IMR-90 (cell line): ENCODE data around the gene SH2D6. TPM values are rescaled to one million over a fixed set of nuclear protein-coding genes. Genes with fewer than 3 reads are reported as not detected.
A peak's percentile ranks its signal among the peaks of the same experiment; 100 is the strongest.

ENCODE experiments used
- ATAC-seq: fragments of 200-7000 bp; cut with Tn5 transposase; 2 replicates; pipeline ENCODE4 v1.9.1; 2020; ENCODE audit warnings: low read depth, mild to moderate bottlenecking, moderate library complexity
- BruUV-seq: library from RNA; stranded (reverse); fragments of 400-500 nt; replicated peaks from 2 replicates; lab custom pipeline; 2021; lab: Mats Ljungman, UMichigan
- CTCF ChIA-PET: fragments of 300-600 bp; formaldehyde crosslinking; extraction: SDS; loops from one replicate; lab custom pipeline; 2021; ENCODE audit warnings: antibody characterized with exemption; lab: Yijun Ruan, JAX
- POLR2A ChIA-PET: fragments of 300-600 bp; sonication (Branson Sonifier 250); formaldehyde crosslinking; loops from one replicate; lab custom pipeline; 2022; ENCODE audit warnings: antibody characterized with exemption; ENCODE audit not compliant: unreplicated experiment; lab: Charles Lee
- DNase-seq: peaks from one replicate; pipeline ENCODE4 v3.0.0; 2013
- H2AFZ ChIP-seq: replicated peaks from 2 replicates; pipeline ENCODE3; 2013; ENCODE audit warnings: low read length, mild to moderate bottlenecking; ENCODE audit not compliant: poor library complexity
- H2AK5ac ChIP-seq: 2 replicates; pipeline ENCODE4 v1.6.1; 2013; ENCODE audit warnings: low read depth, low read length, inconsistent platforms
- H2AK9ac ChIP-seq: replicated peaks from 2 replicates; pipeline ENCODE3; 2013; ENCODE audit warnings: mild to moderate bottlenecking, low read depth, low read length, moderate library complexity; ENCODE audit not compliant: poor library complexity
- H2BK120ac ChIP-seq: 2 replicates; pipeline ENCODE4 v1.6.1; 2013; ENCODE audit warnings: low read depth, low read length, inconsistent platforms
- H2BK15ac ChIP-seq: 3 replicates; pipeline ENCODE4 v1.6.1; 2013; ENCODE audit warnings: low read depth, low read length, inconsistent platforms
- H2BK20ac ChIP-seq: 2 replicates; pipeline ENCODE4 v1.6.1; 2013; ENCODE audit warnings: low read depth, mild to moderate bottlenecking, inconsistent platforms, low read length, moderate library complexity
- H2BK5ac ChIP-seq: 2 replicates; pipeline ENCODE4 v1.6.1; 2013; ENCODE audit warnings: mild to moderate bottlenecking, low read depth, low read length, inconsistent platforms; ENCODE audit not compliant: poor library complexity, severe bottlenecking
- H3K14ac ChIP-seq: replicated peaks from 2 replicates; pipeline ENCODE4 v1.6.1; 2013; ENCODE audit warnings: low read depth, low read length, inconsistent platforms
- H3K18ac ChIP-seq: 2 replicates; pipeline ENCODE4 v1.6.1; 2013; ENCODE audit warnings: low read depth, low read length, control low read depth
- H3K23ac ChIP-seq: 2 replicates; pipeline ENCODE4 v1.6.1; 2013; ENCODE audit warnings: low read depth, low read length, inconsistent platforms
- H3K27ac ChIP-seq: 2 replicates; pipeline ENCODE4 v1.5.1; 2013; ENCODE audit warnings: mild to moderate bottlenecking, control low read depth, low read length; ENCODE audit not compliant: insufficient read depth
- H3K27me3 ChIP-seq: 2 replicates; pipeline ENCODE4 v1.6.1; 2013; ENCODE audit warnings: low read length; ENCODE audit not compliant: control insufficient read depth, insufficient read depth
- H3K36me3 ChIP-seq: 2 replicates; pipeline ENCODE4 v1.6.1; 2013; ENCODE audit warnings: low read length, mixed read lengths; ENCODE audit not compliant: control insufficient read depth, insufficient read depth
- H3K4ac ChIP-seq: 2 replicates; pipeline ENCODE4 v1.6.1; 2013; ENCODE audit warnings: low read depth, low read length, inconsistent platforms
- H3K4me1 ChIP-seq: 2 replicates; pipeline ENCODE4 v1.6.1; 2013; ENCODE audit warnings: low read length, mixed read lengths; ENCODE audit not compliant: control insufficient read depth, insufficient read depth
- H3K4me2 ChIP-seq: 2 replicates; pipeline ENCODE4 v1.6.1; 2013; ENCODE audit warnings: low read depth, mild to moderate bottlenecking, control low read depth, low read length, moderate library complexity
- H3K4me3 ChIP-seq: 2 replicates; pipeline ENCODE4 v1.5.1; 2013; ENCODE audit warnings: low read depth, mild to moderate bottlenecking, control low read depth, low read length, moderate library complexity; ENCODE audit not compliant: insufficient read depth
- H3K56ac ChIP-seq: 2 replicates; pipeline ENCODE4 v1.6.1; 2013; ENCODE audit warnings: low read length, inconsistent platforms; ENCODE audit not compliant: insufficient read depth; ENCODE audit errors: extremely low read depth
- H3K79me1 ChIP-seq, 2 experiments: 2 replicates each; pipeline ENCODE4 v1.6.1; 2013; ENCODE audit warnings: low read length in 2 of 2, inconsistent platforms in 1 of 2, low read depth in 1 of 2
- H3K9ac ChIP-seq: 2 replicates; pipeline ENCODE4 v1.6.1; 2013; ENCODE audit warnings: low read depth, low read length, control low read depth
- H3K9me1 ChIP-seq: 2 replicates; pipeline ENCODE4 v1.6.1; 2013; ENCODE audit warnings: low read length, inconsistent platforms; ENCODE audit not compliant: insufficient read depth
- H3K9me3 ChIP-seq: 2 replicates; pipeline ENCODE4 v1.6.1; 2013; ENCODE audit warnings: low read length; ENCODE audit not compliant: control insufficient read depth, insufficient read depth
- H4K20me1 ChIP-seq: 2 replicates; pipeline ENCODE4 v1.6.1; 2013; ENCODE audit warnings: low read length, inconsistent platforms; ENCODE audit not compliant: insufficient read depth
- H4K5ac ChIP-seq: 2 replicates; pipeline ENCODE4 v1.6.1; 2013; ENCODE audit warnings: mild to moderate bottlenecking, low read depth, low read length, control low read depth
- H4K8ac ChIP-seq, 2 experiments: 2 replicates each; pipeline ENCODE4 v1.6.1; 2013; ENCODE audit warnings: low read depth in 2 of 2, low read length in 2 of 2, control low read depth in 1 of 2, inconsistent platforms in 1 of 2
- H4K91ac ChIP-seq: 2 replicates; pipeline ENCODE4 v1.6.1; 2013; ENCODE audit warnings: low read depth, low read length, inconsistent platforms; ENCODE audit not compliant: insufficient read depth
- CEBPB ChIP-seq: IDR thresholded peaks from 2 replicates; pipeline ENCODE4 v1.6.1; 2012; ENCODE audit warnings: low read depth, low read length, improper control_type of control experiment
- CHD1 ChIP-seq: IDR thresholded peaks from 2 replicates; pipeline ENCODE4 v1.6.1; 2012; ENCODE audit warnings: low read depth, low read length, improper control_type of control experiment
- CTCF ChIP-seq: conservative IDR thresholded peaks from 2 replicates; pipeline ENCODE4 v1.5.1; 2012; ENCODE audit warnings: mild to moderate bottlenecking, low read depth, low read length, improper control_type of control experiment
- ELK1 ChIP-seq: fragments of 150-350 bp; IDR thresholded peaks from 2 replicates; pipeline ENCODE4 v1.6.1; 2016; ENCODE audit warnings: low read depth, mild to moderate bottlenecking, low read length, moderate library complexity, borderline replicate concordance
- MAZ ChIP-seq: IDR thresholded peaks from 2 replicates; pipeline ENCODE4 v1.6.1; 2012; ENCODE audit warnings: low read depth, mild to moderate bottlenecking, low read length, improper control_type of control experiment, moderate library complexity, borderline replicate concordance
- RAD21 ChIP-seq: IDR thresholded peaks from 2 replicates; pipeline ENCODE4 v1.6.1; 2012; ENCODE audit warnings: low read length, improper control_type of control experiment
- RCOR1 ChIP-seq: IDR thresholded peaks from 2 replicates; pipeline ENCODE4 v1.6.1; 2012; ENCODE audit warnings: mild to moderate bottlenecking, low read length, improper control_type of control experiment; ENCODE audit not compliant: insufficient replicate concordance
- WGBS, 2 experiments: methylation state at CpG; one replicate each; pipeline versions ENCODE4 v1.1.5 to v1.1.7; 2013; ENCODE audit warnings: missing lambda C conversion rate in 2 of 2; ENCODE audit not compliant: insufficient read length in 1 of 2; ENCODE audit errors: extremely low coverage in 2 of 2; 5-methylcytosine and 5-hydroxymethylcytosine counted together
- dilution Hi-C: fragments of 300-500 bp; cut with HindIII; formaldehyde crosslinking; loops from one replicate; pipeline ENCODE4 v1.14.3; 2018; ENCODE audit warnings: low sequenced_read_pairs; ENCODE audit not compliant: unreplicated experiment
- in situ Hi-C: fragments of 300-500 bp; cut with MboI; formaldehyde crosslinking; loops from 3 replicates; pipeline ENCODE4 v1.14.3; 2019; ENCODE audit warnings: low sequenced_read_pairs, inconsistent platforms, mixed read lengths
- intact Hi-C: fragments of 100-400 bp; cut with micrococcal nuclease; formaldehyde crosslinking; loops from 2 replicates; pipeline ENCODE4 v1.10.0; 2022
- polyA plus RNA-seq, 3 experiments: library from polyadenylated mRNA; depleted of rRNA; stranded (reverse); fragments of >200 nt; gene quantifications; 2 replicates each; pipeline ENCODE4 v1.2.3, GENCODE V29; 2012; ENCODE audit warnings: low replicate concordance in 1 of 3
- total RNA-seq: library from RNA; depleted of rRNA; stranded (reverse); fragments of >200 nt; gene quantifications from 2 replicates; pipeline ENCODE4 v1.2.3, GENCODE V29; 2012

Gene SH2D6
- total and polyA plus RNA-seq, 2 of the 4 experiments (the other 2 are of a cell fraction): 0.32 to 0.36 TPM

- BruUV-seq: no TSS peak
- Histone ChIP-seq H2AK5ac (no peak overlapping the region), H4K20me1 (no peaks in the 10 kb centered on the region), H3K4ac (no peak overlapping the region), H3K9ac (no peak overlapping the region), H4K91ac (no peak overlapping the region), H3K23ac (0 out of 2 replicates have a peak overlapping the region, but pooled peaks have one; percentile 25), H4K5ac (no peak overlapping the region), H3K4me2 (no peak overlapping the region), H3K27ac (no peak overlapping the region), H3K18ac (no peak overlapping the region), H3K36me3 (no peaks in the 10 kb centered on the region), H2AFZ (no peak overlapping the region), H3K4me3 (no peak overlapping the region), H2AK9ac (no peak overlapping the region), H3K14ac (no peak overlapping the region), H3K27me3 (no peaks in the 10 kb centered on the region), H2BK120ac (no peak overlapping the region), H4K8ac (no peak overlapping the region), H3K56ac (no peak overlapping the region), H2BK20ac (no peak overlapping the region), H3K79me1 (no peaks in the 10 kb centered on the region), H3K9me1 (peaks cover 4% of the 10 kb centered on the region; the same call in 1 of the 2 replicates), H2BK15ac (no peak overlapping the region; the same call in 2 of the 3 replicates), H3K4me1 (peaks cover 12% of the 10 kb centered on the region; the same call in 1 of the 2 replicates), H3K9me3 (no peaks in the 10 kb centered on the region), H2BK5ac (no peak overlapping the region)
- ATAC-seq (no peak), DNase-seq (no peak)
- CTCF ChIA-PET: interaction anchor here (0.8 kb wide), 1 partner anchor 14 kb away, joined by 4 read pairs; no protein-coding TSS in a partner anchor
- TF ChIP-seq RAD21 (no peak), CEBPB (no peak), MAZ (no peak), CHD1 (no peak), RCOR1 (no peak), CTCF (no peak), ELK1 (no peak)
- intact Hi-C loops (no loop called here), dilution Hi-C loops (no loop called here), in situ Hi-C loops (no loop called here)
- no CpG with 5 or more reads among the region's 4 CpGs for WGBS, 2 experiments
- POLR2A ChIA-PET: interaction anchor here (0.6 kb wide), 1 partner anchor 45 kb away, joined by 7 read pairs; no protein-coding TSS in a partner anchor
These were observed 53.7 kb downstream of the SH2D6 start for GRCh38 chr2:85472261-85472660.
